Fibroblast of mammary gland (primary cell): Measurements from ENCODE around the gene MKLN1.

ENCODE experiments used
- DNase-seq: peaks from one replicate; pipeline ENCODE4 v3.0.0-alpha.2; 2010; ENCODE audit warnings: low read depth
- H3K4me3 ChIP-seq: 2 replicates; pipeline ENCODE4 v1.5.1; 2011; ENCODE audit warnings: low read depth, mild to moderate bottlenecking, low read length, moderate library complexity; ENCODE audit not compliant: control insufficient read depth
- CTCF ChIP-seq: conservative IDR thresholded peaks from 2 replicates; pipeline ENCODE4 v1.5.1; 2011; ENCODE audit warnings: low read depth, low read length, inconsistent platforms; ENCODE audit not compliant: control insufficient read depth, insufficient read depth

Gene MKLN1

GRCh38 chr7:131431289-131431688 lies 103.6 kb downstream of the MKLN1 start:
- no peak for TF ChIP-seq CTCF
- H3K4me3 ChIP-seq = no peak overlapping the region
- peak; percentile 76 for DNase-seq

GRCh38 chr7:131431756-131432155 lies 104.1 kb downstream of the MKLN1 start:
- no peak for DNase-seq
- TF ChIP-seq CTCF = no peak
- no peak overlapping the region for H3K4me3 ChIP-seq

DNA sequence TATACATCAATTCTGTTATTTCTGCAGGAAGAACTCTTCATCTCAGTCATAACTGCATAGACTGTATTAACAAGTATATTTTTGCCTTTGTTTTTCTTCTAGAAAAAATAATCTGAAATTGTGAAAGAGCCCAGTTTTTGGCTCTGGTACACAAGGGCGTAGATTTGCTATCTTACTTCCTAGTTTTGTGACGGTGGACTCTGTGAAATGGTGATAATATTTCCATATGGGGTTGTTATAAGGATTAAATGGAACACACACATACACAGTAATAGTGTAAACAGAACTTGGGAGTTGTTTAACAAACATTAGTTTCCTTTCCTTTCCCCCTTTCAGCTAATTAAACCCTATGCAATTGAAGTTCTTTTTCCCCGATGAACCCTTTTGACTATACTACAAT lies 108.7 kb downstream of the MKLN1 start:
- TF ChIP-seq CTCF = no peak
- H3K4me3 ChIP-seq = no peak overlapping the region
- no peak for DNase-seq

- no peak overlapping the region for H3K4me3 ChIP-seq
- TF ChIP-seq CTCF = no peak
- DNase-seq = no peak
Observed at GRCh38 chr7:131438969-131439368, 111.3 kb downstream of the MKLN1 start.

GRCh38 chr7:131443496-131443895 lies 115.8 kb downstream of the MKLN1 start:
- H3K4me3 ChIP-seq = no peak overlapping the region
- no peak for TF ChIP-seq CTCF
- no peak for DNase-seq

GRCh38 chr7:131444683-131445082 lies 117.0 kb downstream of the MKLN1 start:
- H3K4me3 ChIP-seq = no peak overlapping the region
- no peak for DNase-seq
- no peak for TF ChIP-seq CTCF

GRCh38 chr7:131449373-131449902 lies 121.8 kb downstream of the MKLN1 start:
- no peak overlapping the region for H3K4me3 ChIP-seq
- DNase-seq = no peak
- no peak for TF ChIP-seq CTCF
